Endodermal cell (in vitro differentiated cells): Measurements from ENCODE around the gene PHF21B. TPM values are rescaled to one million over a fixed set of nuclear protein-coding genes. Genes with fewer than 3 reads are reported as not detected.

Experiments used
- DNase-seq: peaks from one replicate; pipeline ENCODE4 v3.0.0-alpha.2; 2017
- H3K27ac ChIP-seq: 2 replicates; pipeline ENCODE4 v1.5.1; 2013; ENCODE audit warnings: mild to moderate bottlenecking, low read depth, low read length, moderate library complexity
- H3K27me3 ChIP-seq: 2 replicates; pipeline ENCODE4 v1.6.1; 2013; ENCODE audit warnings: mild to moderate bottlenecking, low read length, moderate library complexity; ENCODE audit not compliant: insufficient read depth, control insufficient read depth, poor library complexity, severe bottlenecking
- H3K36me3 ChIP-seq: 2 replicates; pipeline ENCODE4 v1.7.0; 2013; ENCODE audit warnings: mild to moderate bottlenecking, low read length, moderate library complexity; ENCODE audit not compliant: control insufficient read depth, insufficient read depth
- H3K4me1 ChIP-seq: one replicate; pipeline ENCODE4 v1.7.0; 2013; ENCODE audit warnings: low read length; ENCODE audit not compliant: control insufficient read depth, insufficient read depth
- H3K4me3 ChIP-seq: 2 replicates; pipeline ENCODE4 v1.5.1; 2013; ENCODE audit warnings: mild to moderate bottlenecking, low read length, moderate library complexity
- H3K9ac ChIP-seq: 2 replicates; pipeline ENCODE4 v1.6.1; 2013; ENCODE audit warnings: mild to moderate bottlenecking, low read length, moderate library complexity; ENCODE audit not compliant: poor library complexity, severe bottlenecking; ENCODE audit errors: extremely low read depth
- H3K9me3 ChIP-seq: 2 replicates; pipeline ENCODE4 v1.6.1; 2013; ENCODE audit warnings: mild to moderate bottlenecking, low read length, moderate library complexity; ENCODE audit not compliant: control insufficient read depth
- H3K27ac Mint-ChIP-seq: 2 replicates; pipeline ENCODE4 v1.8.0; 2020; ENCODE audit warnings: mixed read lengths
- H3K27me3 Mint-ChIP-seq: 2 replicates; pipeline ENCODE4 v1.8.0; 2021; ENCODE audit warnings: mild to moderate bottlenecking, mixed read lengths; ENCODE audit not compliant: insufficient read depth
- H3K36me3 Mint-ChIP-seq: 2 replicates; pipeline ENCODE4 v1.8.0; 2020; ENCODE audit warnings: low read depth, mixed read lengths
- H3K4me1 Mint-ChIP-seq: 2 replicates; pipeline ENCODE4 v1.8.0; 2020; ENCODE audit warnings: mixed read lengths
- H3K4me3 Mint-ChIP-seq: 2 replicates; pipeline ENCODE4 v1.8.0; 2020; ENCODE audit warnings: mild to moderate bottlenecking, moderate library complexity, mixed read lengths
- H3K9me3 Mint-ChIP-seq: 2 replicates; pipeline ENCODE4 v1.8.0; 2020; ENCODE audit warnings: mild to moderate bottlenecking, mixed read lengths
- CTCF ChIP-seq: fragments of 200-600 bp; sonication (generic); conservative IDR thresholded peaks from 2 replicates; pipeline ENCODE4 v1.5.0; 2021; ENCODE audit warnings: antibody characterized with exemption, mild to moderate bottlenecking
- WGBS, 2 experiments: methylation state at CpG; one replicate each; pipeline versions ENCODE4 v1.1.5 to v1.1.7; 2013; ENCODE audit warnings: missing lambda C conversion rate in 2 of 2, mixed read lengths in 1 of 2; ENCODE audit not compliant: insufficient coverage in 1 of 2, insufficient read length in 1 of 2; 5-methylcytosine and 5-hydroxymethylcytosine counted together
- total RNA-seq, 2 donors: library from RNA; stranded (reverse); fragmentation: NEBNext Ultra II Directional in 1 of 2; extraction: Animal tissue kit (Norgen Biotek cat#: 25700) in 1 of 2; gene quantifications; 2 replicates in 1 of 2; 3 replicates in 1 of 2; pipeline ENCODE4 v1.2.1, GENCODE V29; 2021

PHF21B gene
- total RNA-seq, 2 donors from 2014 or later: 57.5 to 69.2 TPM

- H3K4me1 ChIP-seq: no peaks in the 10 kb centered on the region
- 92% methylated on average over 1 of the region's 1 CpG; no CpG with 5 or more reads in 1 of the 2 experiments for WGBS, 2 experiments
- H3K4me3 Mint-ChIP-seq: no peak overlapping the region
- H3K27me3 ChIP-seq: no peaks in the 10 kb centered on the region
- H3K27me3 Mint-ChIP-seq: no peaks in the 10 kb centered on the region
- no peak overlapping the region for H3K9ac ChIP-seq
- H3K9me3 ChIP-seq: peaks cover 34% of the 10 kb centered on the region
- H3K36me3 ChIP-seq: peaks cover 22% of the 10 kb centered on the region
- H3K27ac Mint-ChIP-seq: no peak overlapping the region
- TF ChIP-seq CTCF: no peak
- H3K4me3 ChIP-seq: no peak overlapping the region
- no peak for DNase-seq
- peaks cover 3% of the 10 kb centered on the region for H3K4me1 Mint-ChIP-seq
- H3K9me3 Mint-ChIP-seq: peaks cover 20% of the 10 kb centered on the region
- H3K36me3 Mint-ChIP-seq: peaks cover 58% of the 10 kb centered on the region
- H3K27ac ChIP-seq: no peak overlapping the region
Measured at GRCh38 chr22:44831885-44832284, 177.9 kb downstream of the PHF21B start.

Other genes starting within 250 kb of the PHF21B start
- 100 to 1,000 TPM; 101 to 115 TPM for gene NUP50, start 153.9 kb upstream of the PHF21B start, total RNA-seq
- 10 to 100 TPM; 36.2 to 47.8 TPM for gene KIAA0930, start 230.9 kb upstream of the PHF21B start, total RNA-seq